OCI-LY7 (cell line): Measurements from ENCODE around the gene TAGLN2. TPM values are rescaled to one million over a fixed set of nuclear protein-coding genes. Genes with fewer than 3 reads are reported as not detected.

Experiments
- BruUV-seq: library from RNA; stranded (reverse); fragments of 400-500 nt; replicated peaks from 2 replicates; lab custom pipeline; 2021; lab: Mats Ljungman, UMichigan
- CTCF ChIA-PET: fragments of 300-600 bp; sonication (Branson Sonifier 250); formaldehyde crosslinking; loops from one replicate; lab custom pipeline; 2022; ENCODE audit warnings: antibody characterized with exemption; ENCODE audit not compliant: unreplicated experiment; lab: Charles Lee
- POLR2A ChIA-PET: fragments of 300-600 bp; sonication (Branson Sonifier 250); formaldehyde crosslinking; loops from one replicate; lab custom pipeline; 2022; ENCODE audit warnings: antibody characterized with exemption; lab: Charles Lee
- DNase-seq: peaks from one replicate; pipeline ENCODE4 v3.0.0-alpha.2; 2015; ENCODE audit warnings: low spot score
- H2AFZ ChIP-seq: fragments of 200-600 bp; sonication (generic), shearing (Covaris generic); 2 replicates; pipeline ENCODE4 v1.6.1; 2014; ENCODE audit warnings: mild to moderate bottlenecking, antibody characterized with exemption, low read length, moderate library complexity
- H3K27ac ChIP-seq: fragments of 200-600 bp; sonication (generic); 2 replicates; pipeline ENCODE4 v1.5.1; 2014; ENCODE audit warnings: mixed run types, low read depth, mild to moderate bottlenecking, moderate library complexity, low read length, inconsistent platforms; ENCODE audit not compliant: poor library complexity, severe bottlenecking
- H3K36me3 ChIP-seq: fragments of 200-600 bp; sonication (generic); 2 replicates; pipeline ENCODE4 v1.6.1; 2014; ENCODE audit warnings: mild to moderate bottlenecking, antibody characterized with exemption, low read length, moderate library complexity, mixed read lengths; ENCODE audit not compliant: insufficient read depth
- H3K4me1 ChIP-seq: fragments of 200-600 bp; sonication (generic); 2 replicates; pipeline ENCODE4 v1.5.1; 2014; ENCODE audit warnings: mild to moderate bottlenecking, low read length; ENCODE audit not compliant: insufficient read depth, poor library complexity, severe bottlenecking
- H3K4me2 ChIP-seq: fragments of 200-600 bp; sonication (generic); 2 replicates; pipeline ENCODE4 v1.6.1; 2014; ENCODE audit warnings: mild to moderate bottlenecking, low read length
- H3K4me3 ChIP-seq: fragments of 200-600 bp; sonication (generic); 2 replicates; pipeline ENCODE4 v1.5.1; 2014; ENCODE audit warnings: mild to moderate bottlenecking, low read depth, low read length; ENCODE audit not compliant: poor library complexity, severe bottlenecking
- H3K79me2 ChIP-seq: fragments of 200-600 bp; sonication (generic); 2 replicates; pipeline ENCODE4 v1.6.1; 2016; ENCODE audit warnings: low read depth, mild to moderate bottlenecking, low read length, moderate library complexity, mixed read lengths; ENCODE audit not compliant: insufficient read depth
- H3K9me2 ChIP-seq: fragments of 200-600 bp; sonication (generic); 2 replicates; pipeline ENCODE4 v1.6.1; 2016; ENCODE audit warnings: mild to moderate bottlenecking, low read length, mixed read lengths; ENCODE audit not compliant: insufficient read depth
- H3K9me3 ChIP-seq: fragments of 200-600 bp; sonication (generic); 2 replicates; pipeline ENCODE4 v1.6.1; 2014; ENCODE audit warnings: mild to moderate bottlenecking, mixed run types, low read length, mixed read lengths
- H4K20me1 ChIP-seq: fragments of 200-600 bp; sonication (generic); 2 replicates; pipeline ENCODE4 v1.6.1; 2014; ENCODE audit warnings: mild to moderate bottlenecking, antibody characterized with exemption, low read length, moderate library complexity, mixed read lengths; ENCODE audit not compliant: insufficient read depth
- CTCF ChIP-seq: fragments of 200-600 bp; sonication (generic); conservative IDR thresholded peaks from 2 replicates; pipeline ENCODE4 v1.5.1; 2014; ENCODE audit warnings: mild to moderate bottlenecking, antibody characterized with exemption, low read length, moderate library complexity, mixed read lengths
- EZH2phosphoT487 ChIP-seq: fragments of 200-600 bp; sonication (generic); IDR thresholded peaks from 2 replicates; pipeline ENCODE4 v1.6.1; 2018; ENCODE audit warnings: low read depth, borderline replicate concordance, mild to moderate bottlenecking, mixed run types, antibody characterized with exemption, low read length, moderate library complexity, mixed read lengths
- intact Hi-C: fragments of 100-400 bp; cut with micrococcal nuclease; formaldehyde crosslinking; loops from one replicate; pipeline ENCODE4 v1.10.0; 2022; ENCODE audit not compliant: unreplicated experiment
- total RNA-seq, 2 experiments: library from RNA; depleted of rRNA in 1 of 2; stranded (reverse); fragments of >200 nt in 1 of 2; shearing (Covaris generic) in 1 of 2; gene quantifications; 2 replicates each; pipeline ENCODE4 v1.2.3, GENCODE V29; 2014 to 2022

TAGLN2 gene
- total RNA-seq, 2 experiments from 2014 or later = 193 to 215 TPM

- no peak overlapping the region for H3K4me3 ChIP-seq
- no peak for TF ChIP-seq CTCF
- TF ChIP-seq EZH2phosphoT487 = no peak
- H3K36me3 ChIP-seq = no peaks in the 10 kb centered on the region
- H3K9me3 ChIP-seq = no peaks in the 10 kb centered on the region
- H3K4me2 ChIP-seq = no peak overlapping the region
- POLR2A ChIA-PET = interaction anchor here (0.8 kb wide), 1 partner anchor 665 kb away, joined by 6 read pairs; no protein-coding TSS in a partner anchor
- H3K79me2 ChIP-seq = no peaks in the 10 kb centered on the region
- no peak for DNase-seq
- H3K27ac ChIP-seq = no peak overlapping the region
- H2AFZ ChIP-seq = no peak overlapping the region
- H3K4me1 ChIP-seq = no peaks in the 10 kb centered on the region
- CTCF ChIA-PET = no interaction called here
- H4K20me1 ChIP-seq = no peaks in the 10 kb centered on the region
- no peaks in the 10 kb centered on the region for H3K9me2 ChIP-seq
- BruUV-seq = no TSS peak
- intact Hi-C loops = no loop called here
These were observed 51.7 kb downstream of the TAGLN2 start for GRCh38 chr1:159873530-159874143.

- intact Hi-C loops = no loop called here
- Histone ChIP-seq H3K4me3 (no peak overlapping the region), H3K9me3 (no peaks in the 10 kb centered on the region), H2AFZ (no peak overlapping the region), H3K4me1 (no peaks in the 10 kb centered on the region), H3K27ac (no peak overlapping the region), H3K9me2 (no peaks in the 10 kb centered on the region), H4K20me1 (no peaks in the 10 kb centered on the region), H3K79me2 (no peaks in the 10 kb centered on the region), H3K4me2 (no peak overlapping the region), H3K36me3 (no peaks in the 10 kb centered on the region)
- ChIA-PET CTCF (no interaction called here), POLR2A (no interaction called here)
- no peak for TF ChIP-seq EZH2phosphoT487
- TF ChIP-seq CTCF = no peak
- DNase-seq = no peak
- no TSS peak for BruUV-seq
These were observed 52.4 kb downstream of the TAGLN2 start for GRCh38 chr1:159872891-159873290.

- H3K4me1 ChIP-seq = no peaks in the 10 kb centered on the region
- POLR2A ChIA-PET = no interaction called here
These were observed 54.6 kb downstream of the TAGLN2 start for GRCh38 chr1:159870704-159871103.

More at GRCh38 chr1:159870704-159871103, 54.6 kb downstream of the TAGLN2 start:
- DNase-seq = no peak
- CTCF ChIA-PET = interaction anchor here (0.5 kb wide), 1 partner anchor 56 kb away, joined by 3 read pairs; no protein-coding TSS in a partner anchor
- no peak overlapping the region for H3K4me2 ChIP-seq
- no peak overlapping the region for H2AFZ ChIP-seq
- intact Hi-C loops = no loop called here
- TF ChIP-seq CTCF (no peak), EZH2phosphoT487 (no peak)
- no peak overlapping the region for H3K4me3 ChIP-seq
- H3K9me2 ChIP-seq = no peaks in the 10 kb centered on the region
- no TSS peak for BruUV-seq
- no peak overlapping the region for H3K27ac ChIP-seq
- no peaks in the 10 kb centered on the region for H3K79me2 ChIP-seq
- H3K36me3 ChIP-seq = no peaks in the 10 kb centered on the region
- H4K20me1 ChIP-seq = no peaks in the 10 kb centered on the region
- H3K9me3 ChIP-seq = no peaks in the 10 kb centered on the region
